ENCODE data around the gene SORCS1.

SORCS1 gene

DNA sequence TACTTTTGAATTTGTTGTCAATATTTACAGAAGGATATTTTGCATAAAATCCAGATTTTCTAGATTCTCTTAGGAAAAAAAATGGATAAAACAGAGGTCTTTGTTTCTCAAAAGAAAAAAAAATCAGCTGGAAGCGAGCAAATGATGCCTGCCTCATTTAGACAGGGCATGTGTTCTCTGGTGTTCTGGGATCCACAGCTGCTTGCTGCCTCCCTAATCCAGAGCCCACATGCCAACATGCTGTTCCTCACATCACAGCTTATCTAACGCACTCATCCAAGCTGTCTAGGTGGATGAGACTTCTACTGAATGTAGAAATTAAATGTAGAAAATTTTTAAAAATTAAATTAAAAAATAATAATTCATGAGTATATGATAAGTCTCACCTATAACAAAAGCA is 630.1 kb downstream of the SORCS1 start:
- DNase-seq (ENCODE audit: low spot score) = no peak

- DNase-seq (ENCODE audit: low spot score) = no peak
Measured at GRCh38 chr10:106528702-106529101, 635.8 kb downstream of the SORCS1 start.

- no peak for DNase-seq (ENCODE audit: low spot score)
Measured at GRCh38 chr10:106525835-106526234, 638.7 kb downstream of the SORCS1 start.
